Epithelial cell of esophagus (primary cell): ENCODE measurements around the gene LHX4.
A peak's percentile ranks its signal among the peaks of the same experiment; 100 is the strongest.

Experiments used
- DNase-seq: peaks from one replicate; pipeline ENCODE4 v3.0.0; 2010; ENCODE audit warnings: low read depth
- H3K4me3 ChIP-seq: 2 replicates; pipeline ENCODE4 v1.5.1; 2011; ENCODE audit warnings: mild to moderate bottlenecking, low read length, control low read depth
- TF ChIP-seq, protein P1 (sequence below): IDR thresholded peaks from 2 replicates; pipeline ENCODE4 v1.5.1; 2011; ENCODE audit warnings: low read depth, mild to moderate bottlenecking, low read length, control low read depth, inconsistent platforms; ENCODE audit not compliant: insufficient read depth; ENCODE audit errors: missing control alignments

Gene LHX4

GRCh38 chr1:180185281-180185680 is 44.8 kb upstream of the LHX4 start:
- DNase-seq, result no peak
- no peak overlapping the region for H3K4me3 ChIP-seq
- TF ChIP-seq, protein P1, sequence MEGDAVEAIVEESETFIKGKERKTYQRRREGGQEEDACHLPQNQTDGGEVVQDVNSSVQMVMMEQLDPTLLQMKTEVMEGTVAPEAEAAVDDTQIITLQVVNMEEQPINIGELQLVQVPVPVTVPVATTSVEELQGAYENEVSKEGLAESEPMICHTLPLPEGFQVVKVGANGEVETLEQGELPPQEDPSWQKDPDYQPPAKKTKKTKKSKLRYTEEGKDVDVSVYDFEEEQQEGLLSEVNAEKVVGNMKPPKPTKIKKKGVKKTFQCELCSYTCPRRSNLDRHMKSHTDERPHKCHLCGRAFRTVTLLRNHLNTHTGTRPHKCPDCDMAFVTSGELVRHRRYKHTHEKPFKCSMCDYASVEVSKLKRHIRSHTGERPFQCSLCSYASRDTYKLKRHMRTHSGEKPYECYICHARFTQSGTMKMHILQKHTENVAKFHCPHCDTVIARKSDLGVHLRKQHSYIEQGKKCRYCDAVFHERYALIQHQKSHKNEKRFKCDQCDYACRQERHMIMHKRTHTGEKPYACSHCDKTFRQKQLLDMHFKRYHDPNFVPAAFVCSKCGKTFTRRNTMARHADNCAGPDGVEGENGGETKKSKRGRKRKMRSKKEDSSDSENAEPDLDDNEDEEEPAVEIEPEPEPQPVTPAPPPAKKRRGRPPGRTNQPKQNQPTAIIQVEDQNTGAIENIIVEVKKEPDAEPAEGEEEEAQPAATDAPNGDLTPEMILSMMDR, result no peak

GRCh38 chr1:180185971-180186645 is 44.0 kb upstream of the LHX4 start:
- DNase-seq, result no peak
- H3K4me3 ChIP-seq, result no peak overlapping the region
- TF ChIP-seq, protein P1, result no peak

DNA sequence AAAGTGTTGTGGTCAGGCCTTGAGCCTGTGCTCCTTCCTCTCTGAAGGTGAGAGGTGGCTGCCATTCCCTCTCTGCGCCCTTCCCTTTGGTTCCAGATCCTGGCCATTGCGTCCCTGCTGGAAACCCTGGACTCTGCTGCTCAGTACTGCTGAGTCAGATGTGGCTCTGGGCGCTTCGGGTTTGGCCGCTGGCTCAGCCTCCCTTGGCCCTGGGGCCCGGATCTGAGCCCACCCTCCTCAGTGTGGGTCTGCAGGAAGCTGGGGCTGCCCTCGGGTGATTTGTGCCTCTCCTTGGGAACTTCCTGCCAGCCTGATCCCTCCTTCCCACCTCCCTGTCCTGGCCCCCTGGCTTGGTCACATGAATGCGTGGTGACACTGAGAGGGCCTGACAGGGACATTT is 43.2 kb upstream of the LHX4 start:
- DNase-seq, result no peak
- no peak overlapping the region for H3K4me3 ChIP-seq
- TF ChIP-seq, protein P1, result no peak

DNA sequence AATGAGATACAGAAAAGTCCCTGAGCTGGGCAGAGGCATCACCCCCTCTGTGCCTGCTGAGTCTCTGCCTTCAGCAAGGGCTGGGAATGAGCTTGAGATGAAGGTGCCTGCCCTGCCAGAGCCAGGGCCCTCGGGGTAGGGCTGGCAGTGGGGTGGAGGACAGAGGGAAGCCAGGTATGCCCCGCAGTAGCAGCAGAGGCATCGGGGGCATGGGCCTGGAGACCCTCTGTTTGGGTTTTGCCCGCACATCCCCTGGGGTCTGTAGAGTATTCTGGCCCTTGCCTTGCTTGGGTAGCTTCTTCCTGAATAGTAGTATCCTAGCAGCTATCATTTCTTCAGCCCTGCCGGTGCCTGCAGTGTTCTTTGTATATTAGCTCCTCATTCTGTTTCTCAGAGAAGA is 42.4 kb upstream of the LHX4 start:
- no peak overlapping the region for H3K4me3 ChIP-seq
- TF ChIP-seq, protein P1, result no peak
- DNase-seq, result no peak

GRCh38 chr1:180188091-180188506 is 42.0 kb upstream of the LHX4 start:
- no peak overlapping the region for H3K4me3 ChIP-seq
- peak; percentile 56 for DNase-seq
- TF ChIP-seq, protein P1, result peak; percentile 77

- TF ChIP-seq, protein P1, result no peak
- no peak overlapping the region for H3K4me3 ChIP-seq
- DNase-seq, result no peak
Measured at GRCh38 chr1:180188684-180189175, 41.3 kb upstream of the LHX4 start.

GRCh38 chr1:180190091-180190490 is 40.0 kb upstream of the LHX4 start:
- H3K4me3 ChIP-seq, result no peak overlapping the region
- TF ChIP-seq, protein P1, result no peak

More at GRCh38 chr1:180190091-180190490, 40.0 kb upstream of the LHX4 start:
- no peak for DNase-seq
